Measurements from ENCODE around the gene EZH1. TPM values are rescaled to one million over a fixed set of nuclear protein-coding genes. Genes with fewer than 3 reads are reported as not detected.

EZH1 gene
- total and polyA plus RNA-seq, 2 donors: 32.9 to 40.4 TPM

DNA sequence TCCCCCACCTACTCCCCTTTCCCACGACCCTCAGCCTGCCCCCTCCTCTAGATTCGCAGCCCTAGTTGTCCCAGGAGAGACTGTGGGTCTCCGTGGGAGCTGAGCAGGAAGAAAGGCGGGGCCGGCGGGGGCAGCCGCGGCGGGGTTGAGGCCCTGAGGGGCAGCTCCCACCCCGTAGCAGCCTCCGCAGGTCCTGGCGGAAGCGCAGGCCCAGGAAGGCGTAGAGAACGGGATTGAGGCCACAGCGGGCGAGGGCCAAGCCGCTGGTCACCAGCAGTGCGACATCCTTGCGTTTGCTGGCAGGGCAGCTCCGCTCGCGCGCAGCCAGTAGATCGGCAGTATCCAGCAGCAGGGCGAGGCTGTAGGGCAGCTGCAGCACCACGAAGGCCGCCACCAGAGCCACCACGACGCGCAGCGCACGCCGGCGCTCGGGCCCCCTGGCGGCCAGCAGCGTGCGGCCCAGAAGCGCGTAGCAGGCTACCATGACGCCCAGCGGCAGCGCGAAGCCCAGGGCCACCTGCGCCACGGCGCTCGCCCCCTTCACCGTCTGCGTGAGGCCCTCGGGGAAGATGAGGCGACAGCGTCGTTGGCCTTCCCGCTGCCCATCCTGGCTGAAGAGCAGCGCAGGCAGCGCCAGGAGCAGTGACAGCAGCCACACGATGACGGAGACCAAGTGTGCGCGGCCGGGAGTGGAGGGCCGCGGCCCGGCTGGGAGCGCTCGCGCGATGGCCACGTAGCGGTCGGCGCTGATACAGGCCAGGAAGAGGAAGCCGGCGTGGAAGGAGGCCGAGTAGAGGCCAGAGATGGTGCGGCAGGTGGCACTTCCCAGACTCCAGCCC is 65.1 kb downstream of the EZH1 start:
- WGBS: 4% methylated on average over 78 of the region's 78 CpGs
- no peaks in the 10 kb centered on the region for H3K4me1 ChIP-seq (ENCODE audit: insufficient read depth)
- DNase-seq (ENCODE audit: extremely low spot score): no peak
- peak overlapping the region; percentile 6 for H3K4me3 ChIP-seq (ENCODE audit: low read depth, low read length)
- no peaks in the 10 kb centered on the region for H3K36me3 ChIP-seq (ENCODE audit: insufficient read depth)
- peak overlapping the region; percentile 95 for H3K27ac ChIP-seq (ENCODE audit: low read depth)

DNA sequence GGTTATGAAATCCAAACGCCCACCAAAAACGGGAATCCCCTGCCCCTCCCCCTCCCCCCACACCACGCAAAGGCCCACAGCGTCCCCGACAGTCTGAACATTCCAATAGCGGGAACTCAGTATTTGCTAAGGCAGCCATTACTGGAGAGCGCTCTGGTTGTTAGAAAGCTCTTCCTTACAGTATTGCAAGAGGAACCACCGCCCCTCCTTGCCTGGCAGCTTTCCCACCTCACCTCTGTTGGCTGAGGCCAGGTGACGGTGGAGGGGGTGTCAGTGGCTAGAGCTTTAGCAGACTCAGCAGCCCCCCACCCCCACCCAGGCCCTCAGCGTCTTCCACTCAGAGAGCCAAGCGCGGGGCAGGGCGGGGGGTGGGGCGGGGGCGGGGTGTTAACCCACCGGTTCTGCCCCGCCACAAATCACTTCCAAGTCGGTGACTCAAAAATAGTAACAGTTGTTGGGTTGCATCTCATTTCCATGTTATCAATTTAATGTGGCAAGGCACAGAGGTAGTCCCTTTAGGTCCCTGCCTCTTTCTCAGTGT is 65.8 kb downstream of the EZH1 start:
- DNase-seq (ENCODE audit: extremely low spot score): no peak
- Histone ChIP-seq H3K4me3 (ENCODE audit: low read depth, low read length) (peak overlapping the region; percentile 61), H3K4me1 (ENCODE audit: insufficient read depth) (no peaks in the 10 kb centered on the region), H3K36me3 (ENCODE audit: insufficient read depth) (no peaks in the 10 kb centered on the region), H3K27ac (ENCODE audit: low read depth) (peak overlapping the region; percentile 95)
- WGBS: 9% methylated on average over 18 of the region's 18 CpGs

DNA sequence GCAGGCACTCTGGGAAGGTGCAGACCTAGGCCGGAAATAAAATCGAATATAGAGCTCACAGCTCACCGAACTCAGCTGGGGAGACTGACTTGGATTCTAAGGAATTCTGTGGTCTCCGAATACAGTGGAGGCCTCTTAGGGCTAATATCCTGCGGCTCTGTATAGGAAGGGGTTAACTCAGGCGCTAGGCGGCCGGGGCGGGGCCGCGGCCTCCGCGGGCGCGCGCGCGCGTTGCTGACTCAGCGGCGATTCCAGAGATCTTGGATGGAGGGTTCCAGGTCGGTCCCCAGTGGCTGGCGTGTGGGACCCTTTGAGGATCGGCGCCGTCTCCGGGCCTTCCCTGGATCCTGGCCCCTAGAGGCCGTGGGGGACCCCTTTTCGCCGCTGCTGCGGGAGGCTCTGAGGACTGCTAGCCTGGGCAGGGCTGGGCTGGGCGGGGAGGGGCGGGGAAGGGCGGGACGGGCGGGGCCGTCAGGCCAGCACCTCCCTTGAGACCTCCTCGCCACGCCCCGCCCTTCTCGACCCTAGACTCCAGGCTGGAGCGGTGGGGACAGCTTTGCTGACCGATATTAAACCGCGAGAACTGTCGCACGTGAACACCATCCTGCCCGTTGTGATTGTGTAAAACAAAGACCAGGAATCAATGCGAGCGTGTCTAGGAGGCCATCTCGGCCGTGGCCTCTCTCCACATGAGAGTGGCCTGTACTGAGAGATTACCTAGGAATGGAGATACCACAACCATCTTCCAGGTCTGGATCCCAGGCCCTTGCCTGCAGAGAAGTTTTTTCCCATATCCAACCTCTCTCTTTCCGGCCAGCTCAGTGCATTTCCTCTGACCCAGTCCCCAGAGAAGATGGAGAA is 66.7 kb downstream of the EZH1 start:
- no peak for DNase-seq (ENCODE audit: extremely low spot score)
- H3K4me3 ChIP-seq (ENCODE audit: low read depth, low read length): peak overlapping the region; percentile 61
- under 1% methylated on average over 53 of the region's 53 CpGs for WGBS
- peak overlapping the region; percentile 95 for H3K27ac ChIP-seq (ENCODE audit: low read depth)
- no peaks in the 10 kb centered on the region for H3K4me1 ChIP-seq (ENCODE audit: insufficient read depth)
- no peaks in the 10 kb centered on the region for H3K36me3 ChIP-seq (ENCODE audit: insufficient read depth)

DNA sequence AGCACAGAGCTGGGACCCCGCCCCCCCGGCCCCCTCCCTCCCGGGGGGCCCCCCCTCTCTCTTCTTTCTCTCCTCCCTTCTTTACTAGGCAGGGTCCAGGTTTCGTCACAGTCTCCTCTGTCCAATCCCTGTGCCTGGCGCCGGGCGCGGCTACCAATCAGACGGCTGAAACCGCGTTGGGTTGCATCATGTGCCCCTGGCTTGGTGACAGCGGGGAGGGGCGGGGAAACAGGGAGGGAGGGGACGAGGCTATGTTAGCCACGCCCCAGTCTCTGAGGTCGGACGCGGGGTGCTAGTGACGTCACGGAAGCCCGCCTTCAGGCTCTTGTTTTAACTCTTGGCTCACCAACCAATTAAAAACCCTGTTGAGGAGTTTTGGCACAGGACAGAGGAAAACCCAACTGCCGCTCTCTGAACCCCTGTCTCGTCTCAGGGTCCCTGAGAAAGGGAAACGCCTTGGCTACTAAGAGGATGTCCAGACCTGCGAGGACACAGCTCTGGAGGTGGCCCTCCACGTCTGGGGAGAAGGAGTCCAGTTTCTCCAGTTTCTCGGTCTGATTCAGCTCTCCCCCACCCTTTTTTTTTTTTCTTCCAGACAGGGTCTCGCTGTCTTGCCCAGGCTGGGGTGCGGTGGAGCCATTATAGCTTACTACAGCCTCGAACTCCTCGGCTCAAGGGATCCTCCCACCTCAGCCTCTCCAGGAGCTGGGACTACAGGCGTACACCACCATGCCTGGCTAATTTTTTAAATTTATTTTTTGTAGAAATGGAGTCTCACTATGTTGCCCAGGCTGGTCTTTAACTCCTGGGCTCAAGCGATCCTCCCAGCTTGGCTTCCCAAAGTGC is 67.6 kb downstream of the EZH1 start:
- Histone ChIP-seq H3K4me3 (ENCODE audit: low read depth, low read length) (peak overlapping the region; percentile 89), H3K27ac (ENCODE audit: low read depth) (peak overlapping the region; percentile 54), H3K36me3 (ENCODE audit: insufficient read depth) (no peaks in the 10 kb centered on the region), H3K4me1 (ENCODE audit: insufficient read depth) (no peaks in the 10 kb centered on the region)
- peak; percentile 99 for DNase-seq (ENCODE audit: extremely low spot score)
- 3% methylated on average over 33 of the region's 33 CpGs for WGBS

DNA sequence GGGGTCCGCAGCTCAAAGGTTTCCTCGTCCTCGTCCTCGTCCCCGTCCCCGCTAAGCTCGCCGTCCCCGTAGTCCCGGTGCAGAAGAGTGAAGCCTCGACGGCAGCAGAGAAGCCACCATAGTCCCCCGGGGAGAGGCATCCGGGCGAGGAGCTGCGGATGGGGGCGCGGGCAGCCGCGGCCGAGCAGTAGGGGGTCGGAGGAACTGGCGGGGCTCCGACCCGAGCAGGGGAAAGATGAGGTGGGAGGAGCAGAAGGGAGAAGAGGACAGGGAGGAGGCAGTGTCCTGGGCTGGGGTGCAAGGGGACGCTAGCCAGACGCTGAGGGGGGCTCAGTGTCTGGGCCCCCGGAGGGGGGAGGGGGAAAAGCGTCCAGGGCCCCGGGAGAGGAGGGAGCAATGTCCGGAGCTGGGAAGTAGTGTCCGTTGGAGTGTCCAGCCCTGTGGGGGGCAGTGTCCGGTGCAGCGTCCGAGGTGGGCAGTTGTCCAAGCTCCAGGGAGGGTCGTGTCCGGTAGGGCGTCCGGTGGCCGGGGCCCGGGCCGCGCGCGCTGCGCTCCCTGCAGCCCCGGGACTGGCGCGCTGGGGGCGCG is 68.3 kb downstream of the EZH1 start, which contains the start of gene PLEKHH3:
PLEKHH3 (minus strand) TSS at position 571 of the 588 bp plus-strand sequence; CDS start at position 140, 431 bp downstream.
- WGBS: under 1% methylated on average over 51 of the region's 51 CpGs
- H3K4me1 ChIP-seq (ENCODE audit: insufficient read depth): no peaks in the 10 kb centered on the region

DNA sequence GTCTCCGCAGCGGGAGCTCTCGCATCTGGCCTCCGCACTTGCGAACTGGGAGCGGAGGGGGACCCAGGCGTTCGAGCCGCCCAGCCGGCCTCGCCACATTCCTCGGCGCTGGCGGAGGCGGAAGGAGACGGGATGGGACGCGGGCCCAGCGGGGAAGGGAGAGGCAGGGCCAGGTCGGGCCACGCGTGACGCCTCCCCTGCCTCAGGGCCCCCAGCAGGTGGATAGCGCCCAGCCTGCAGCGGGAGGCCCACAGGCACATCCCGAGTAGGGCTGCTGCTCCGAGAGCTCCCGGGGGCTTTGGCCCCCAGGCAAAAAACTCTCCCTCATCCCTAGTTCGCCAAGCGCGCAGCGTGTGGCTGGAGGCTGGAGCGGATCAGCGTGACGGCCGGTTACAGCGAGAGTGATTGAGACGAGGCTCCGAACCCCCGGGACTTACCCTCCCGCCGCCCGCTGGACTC is 68.8 kb downstream of the EZH1 start:
- Histone ChIP-seq H3K4me3 (ENCODE audit: low read depth, low read length) (peak overlapping the region; percentile 89), H3K36me3 (ENCODE audit: insufficient read depth) (no peaks in the 10 kb centered on the region), H3K27ac (ENCODE audit: low read depth) (peak overlapping the region; percentile 97), H3K4me1 (ENCODE audit: insufficient read depth) (no peaks in the 10 kb centered on the region)
- no peak for DNase-seq (ENCODE audit: extremely low spot score)
- WGBS: under 1% methylated on average over 43 of the region's 43 CpGs

More for the DNA sequence above, 68.3 kb downstream of the EZH1 start, which contains the start of gene PLEKHH3:
- Histone ChIP-seq H3K27ac (ENCODE audit: low read depth) (peak within 1 kb of the TSS; percentile 97), H3K4me3 (ENCODE audit: low read depth, low read length) (peak within 1 kb of the TSS; percentile 89), H3K36me3 (ENCODE audit: insufficient read depth) (no peaks in the 10 kb centered on the region)
- no peak for DNase-seq (ENCODE audit: extremely low spot score)

DNA sequence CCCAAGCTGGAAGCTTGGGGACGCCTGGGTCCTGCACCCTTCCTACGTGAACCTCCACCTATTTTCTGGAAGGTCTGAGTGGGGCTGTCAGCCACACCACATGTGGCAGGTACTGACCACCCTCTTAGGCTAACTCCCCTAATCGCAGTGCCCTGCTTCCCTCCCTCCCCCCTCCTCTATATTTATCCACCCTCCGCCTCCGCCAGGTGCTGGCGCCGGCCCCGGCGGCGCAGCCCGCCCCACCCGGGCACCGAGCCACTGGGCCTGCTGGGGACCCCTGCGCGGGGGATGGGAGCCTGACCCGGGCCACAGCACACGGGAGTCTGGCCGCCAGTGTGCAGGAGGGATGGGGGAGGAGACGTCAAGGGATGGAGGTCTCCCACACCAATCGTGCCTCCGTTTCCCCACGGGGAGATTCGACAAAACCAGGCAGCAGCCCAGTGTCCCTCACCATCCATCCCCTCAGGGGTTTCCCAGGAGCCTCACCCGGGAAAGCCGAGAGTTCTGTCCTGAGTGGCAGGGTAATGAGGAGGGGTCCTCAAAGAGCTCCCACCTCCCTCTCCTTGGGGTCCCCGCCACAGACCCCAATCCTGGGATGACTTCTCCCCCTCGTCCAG is 69.4 kb downstream of the EZH1 start:
- Histone ChIP-seq H3K36me3 (ENCODE audit: insufficient read depth) (peaks cover 3% of the 10 kb centered on the region), H3K4me1 (ENCODE audit: insufficient read depth) (no peaks in the 10 kb centered on the region), H3K4me3 (ENCODE audit: low read depth, low read length) (peak overlapping the region; percentile 89), H3K27ac (ENCODE audit: low read depth) (peak overlapping the region; percentile 81)
- WGBS: 2% methylated on average over 27 of the region's 27 CpGs
- DNase-seq (ENCODE audit: extremely low spot score): no peak

DNA sequence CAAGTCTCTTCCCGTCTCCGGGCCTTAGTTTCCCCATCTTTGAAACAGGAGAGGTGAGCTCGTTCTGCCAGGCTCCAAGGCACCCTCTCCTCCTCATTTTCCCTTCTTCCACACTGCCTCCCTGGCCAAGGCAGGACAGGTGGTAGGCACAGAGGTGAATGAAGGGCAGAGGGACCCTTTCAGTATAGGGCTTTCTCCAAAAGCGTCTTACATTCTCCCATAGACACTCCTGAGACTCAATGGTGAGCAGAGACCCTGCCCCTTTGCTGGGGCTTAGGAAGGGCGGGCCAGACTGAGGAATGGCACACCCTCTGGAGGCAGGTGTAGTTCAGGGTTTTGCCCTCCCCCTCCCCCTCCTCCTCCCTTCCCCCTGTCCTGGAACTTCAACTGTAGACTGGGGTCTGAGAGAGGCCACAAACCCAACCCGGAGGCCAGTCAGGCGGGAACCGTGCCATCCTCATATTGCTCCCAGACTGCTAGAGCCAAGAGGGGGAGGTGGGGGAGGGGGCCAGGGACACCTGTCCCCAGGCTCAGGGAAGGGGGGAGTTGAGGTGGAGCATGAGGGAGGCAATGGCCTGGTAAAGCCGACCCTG is 70.0 kb downstream of the EZH1 start:
- Histone ChIP-seq H3K4me3 (ENCODE audit: low read depth, low read length) (peak overlapping the region; percentile 89), H3K27ac (ENCODE audit: low read depth) (peak overlapping the region; percentile 81), H3K4me1 (ENCODE audit: insufficient read depth) (no peaks in the 10 kb centered on the region), H3K36me3 (ENCODE audit: insufficient read depth) (peaks cover 3% of the 10 kb centered on the region)
- no peak for DNase-seq (ENCODE audit: extremely low spot score)
- 24% methylated on average over 9 of the region's 9 CpGs for WGBS

DNA sequence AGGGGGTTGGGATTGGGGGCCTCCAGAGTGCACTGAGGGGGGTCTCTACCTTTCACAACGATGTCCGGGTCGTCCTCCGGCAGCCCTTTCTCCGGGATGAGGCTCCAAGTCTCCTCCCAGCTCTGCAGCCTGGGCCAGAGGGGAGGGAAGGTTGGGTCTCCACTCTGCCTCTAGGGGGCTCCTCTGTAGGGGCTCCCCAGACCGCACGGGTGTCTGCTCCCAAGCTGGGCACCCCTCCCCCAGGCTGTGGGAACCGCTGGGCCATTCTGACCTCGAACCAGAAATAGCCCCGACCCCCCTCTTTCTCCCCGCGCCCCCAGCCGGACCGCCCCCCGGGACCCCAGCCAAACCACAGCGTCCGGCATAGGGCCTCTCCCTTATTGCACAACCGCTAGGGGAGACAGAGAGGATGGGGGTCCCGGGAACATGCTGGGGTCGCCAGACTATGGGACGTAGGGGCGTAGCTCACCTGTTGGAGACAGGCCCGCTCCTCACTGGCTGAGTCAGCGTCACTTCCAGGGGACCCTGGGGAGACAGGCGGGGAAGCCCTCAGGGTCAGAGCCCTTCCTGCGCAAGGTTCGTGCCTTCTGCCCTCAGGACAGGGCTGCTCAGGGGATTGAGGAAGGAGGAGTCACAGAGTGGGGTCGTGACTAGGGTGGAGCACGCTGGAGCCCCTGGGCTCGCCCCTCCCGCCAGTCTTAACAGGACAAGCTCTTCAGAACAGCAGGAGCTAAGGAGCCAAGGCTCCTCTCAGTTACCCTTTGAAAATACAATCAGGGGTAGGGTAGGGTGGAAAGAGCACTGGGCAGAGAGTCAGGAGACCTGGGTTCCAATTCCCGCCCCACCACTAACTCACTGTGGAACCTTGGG is 70.7 kb downstream of the EZH1 start:
- WGBS: 17% methylated on average over 32 of the region's 32 CpGs
- Histone ChIP-seq H3K36me3 (ENCODE audit: insufficient read depth) (peaks cover 3% of the 10 kb centered on the region), H3K4me3 (ENCODE audit: low read depth, low read length) (peak overlapping the region; percentile 89), H3K27ac (ENCODE audit: low read depth) (peak overlapping the region; percentile 59), H3K4me1 (ENCODE audit: insufficient read depth) (peaks cover 1% of the 10 kb centered on the region)
- DNase-seq (ENCODE audit: extremely low spot score): no peak

DNA sequence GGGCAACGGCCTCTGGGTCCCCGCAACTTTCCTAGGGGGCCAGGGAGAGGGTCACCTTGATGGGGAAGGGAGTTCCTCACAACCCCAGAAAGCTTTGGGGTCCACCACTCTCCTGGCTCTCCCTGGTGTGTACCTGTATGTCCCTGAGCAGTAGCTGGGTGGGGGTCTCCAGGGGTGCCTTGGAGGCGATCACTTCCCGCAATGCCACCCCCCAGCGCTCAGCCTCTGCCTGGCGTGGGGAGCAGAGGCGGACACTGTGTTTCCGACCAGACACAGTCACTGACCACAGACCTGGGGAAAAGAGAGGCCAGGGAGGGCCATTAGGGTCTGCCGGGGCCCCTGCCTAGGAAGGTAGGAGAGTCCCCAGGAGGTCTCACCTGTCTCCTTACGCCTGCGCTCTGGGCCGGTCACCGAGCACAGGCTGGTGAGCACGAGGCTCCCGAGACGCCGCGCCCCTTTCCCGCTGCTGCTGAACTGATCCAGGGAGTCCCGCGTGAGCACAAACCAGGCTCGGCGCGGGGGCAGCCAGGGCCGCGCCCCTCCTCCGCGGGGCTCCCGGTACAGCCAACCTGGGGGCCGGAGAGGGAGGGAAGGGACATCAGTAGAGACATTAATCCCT is 71.5 kb downstream of the EZH1 start:
- DNase-seq (ENCODE audit: extremely low spot score): no peak
- peak overlapping the region; percentile 89 for H3K4me3 ChIP-seq (ENCODE audit: low read depth, low read length)
- H3K4me1 ChIP-seq (ENCODE audit: insufficient read depth): peaks cover 1% of the 10 kb centered on the region
- H3K27ac ChIP-seq (ENCODE audit: low read depth): peak overlapping the region; percentile 12
- 44% methylated on average over 30 of the region's 30 CpGs for WGBS
- H3K36me3 ChIP-seq (ENCODE audit: insufficient read depth): peaks cover 3% of the 10 kb centered on the region

DNA sequence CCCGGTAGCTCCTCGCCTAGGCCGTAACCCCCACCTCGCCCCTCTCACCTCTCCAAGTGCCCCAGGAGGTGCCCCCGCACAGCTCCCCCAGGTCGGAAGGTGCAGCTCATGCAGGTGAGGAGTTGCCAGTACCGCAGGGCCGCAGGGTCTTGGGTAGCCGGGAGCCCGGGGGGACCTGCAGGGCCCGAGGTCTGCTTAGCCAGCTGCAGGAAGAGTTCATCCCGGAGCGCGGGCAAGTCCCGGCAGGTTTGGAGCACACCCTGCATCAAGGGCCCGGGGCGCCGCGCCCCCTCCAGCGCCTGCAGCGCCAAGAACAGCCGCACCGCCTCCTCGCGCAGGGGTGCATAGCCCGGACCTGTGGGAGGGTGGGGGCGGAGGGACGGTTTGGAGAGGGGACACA is 72.8 kb downstream of the EZH1 start:
- H3K4me3 ChIP-seq (ENCODE audit: low read depth, low read length): no peak overlapping the region
- H3K4me1 ChIP-seq (ENCODE audit: insufficient read depth): peaks cover 1% of the 10 kb centered on the region
- H3K36me3 ChIP-seq (ENCODE audit: insufficient read depth): peaks cover 3% of the 10 kb centered on the region
- H3K27ac ChIP-seq (ENCODE audit: low read depth): no peak overlapping the region
- no peak for DNase-seq (ENCODE audit: extremely low spot score)
- WGBS: 75% methylated on average over 28 of the region's 28 CpGs

Data from urinary bladder (tissue), 4 donors.